Measurements from ENCODE around the gene MRPS26. TPM values are rescaled to one million over a fixed set of nuclear protein-coding genes. Genes with fewer than 3 reads are reported as not detected.
A peak's percentile ranks its signal among the peaks of the same experiment; 100 is the strongest.

MRPS26 gene
- total RNA-seq, 1 donor from 2014 or later: 37.0 TPM

DNA sequence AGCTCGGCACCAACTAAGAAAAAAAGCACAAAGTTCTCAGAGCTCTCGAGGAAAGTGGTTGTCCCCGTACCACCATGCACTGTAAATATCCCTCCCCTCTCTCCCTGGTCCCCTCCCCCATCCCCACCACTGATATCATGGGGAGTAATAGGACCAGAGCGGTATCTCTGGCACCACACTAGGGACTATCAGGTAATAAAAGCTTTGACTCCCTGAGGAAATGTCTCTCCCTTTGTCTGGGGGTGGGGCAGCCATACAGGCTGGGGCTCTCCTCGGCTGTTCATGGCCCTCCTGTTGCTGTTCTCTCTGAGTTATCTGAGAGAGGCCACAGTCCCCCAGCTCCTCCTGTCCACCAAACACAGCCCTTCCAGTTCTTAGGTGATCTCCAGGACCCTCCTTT, 7.4 kb upstream of the MRPS26 start:
- peaks cover 4% of the 10 kb centered on the region for H3F3A ChIP-seq (ENCODE audit: low read depth)
- no peak overlapping the region for H3K9ac ChIP-seq
- H3K36me3 ChIP-seq: no peaks in the 10 kb centered on the region
- H3K79me2 ChIP-seq (ENCODE audit: low read depth): no peaks in the 10 kb centered on the region
- no peak overlapping the region for H3K27ac ChIP-seq
- TF ChIP-seq EZH2phosphoT487 (IDR thresholded peaks at IDR 0.05): no peak
- no peak for TF ChIP-seq EZH2 (IDR thresholded peaks at IDR 0.05)
- TF ChIP-seq, protein P1, sequence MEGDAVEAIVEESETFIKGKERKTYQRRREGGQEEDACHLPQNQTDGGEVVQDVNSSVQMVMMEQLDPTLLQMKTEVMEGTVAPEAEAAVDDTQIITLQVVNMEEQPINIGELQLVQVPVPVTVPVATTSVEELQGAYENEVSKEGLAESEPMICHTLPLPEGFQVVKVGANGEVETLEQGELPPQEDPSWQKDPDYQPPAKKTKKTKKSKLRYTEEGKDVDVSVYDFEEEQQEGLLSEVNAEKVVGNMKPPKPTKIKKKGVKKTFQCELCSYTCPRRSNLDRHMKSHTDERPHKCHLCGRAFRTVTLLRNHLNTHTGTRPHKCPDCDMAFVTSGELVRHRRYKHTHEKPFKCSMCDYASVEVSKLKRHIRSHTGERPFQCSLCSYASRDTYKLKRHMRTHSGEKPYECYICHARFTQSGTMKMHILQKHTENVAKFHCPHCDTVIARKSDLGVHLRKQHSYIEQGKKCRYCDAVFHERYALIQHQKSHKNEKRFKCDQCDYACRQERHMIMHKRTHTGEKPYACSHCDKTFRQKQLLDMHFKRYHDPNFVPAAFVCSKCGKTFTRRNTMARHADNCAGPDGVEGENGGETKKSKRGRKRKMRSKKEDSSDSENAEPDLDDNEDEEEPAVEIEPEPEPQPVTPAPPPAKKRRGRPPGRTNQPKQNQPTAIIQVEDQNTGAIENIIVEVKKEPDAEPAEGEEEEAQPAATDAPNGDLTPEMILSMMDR (IDR thresholded peaks at IDR 0.05): no peak
- H3K36me3 Mint-ChIP-seq: peaks cover 27% of the 10 kb centered on the region
- H3K4me1 Mint-ChIP-seq: peaks cover 12% of the 10 kb centered on the region
- H4K20me1 ChIP-seq (ENCODE audit: low read depth): no peaks in the 10 kb centered on the region
- H3K4me1 ChIP-seq: no peaks in the 10 kb centered on the region
- no peaks in the 10 kb centered on the region for H3K9me3 ChIP-seq (ENCODE audit: low read depth)
- DNase-seq (ENCODE audit: low spot score): no peak
- no peak overlapping the region for H2AFZ ChIP-seq (replicated peaks)
- H3K27ac Mint-ChIP-seq: peak overlapping the region; percentile 37
- H3K27me3 ChIP-seq: no peaks in the 10 kb centered on the region
- H3K9me3 Mint-ChIP-seq: no peaks in the 10 kb centered on the region
- no peak overlapping the region for H3K4me3 Mint-ChIP-seq
- H3K4me3 ChIP-seq: no peak overlapping the region
- no peak overlapping the region for H3K4me2 ChIP-seq
- peaks cover 3% of the 10 kb centered on the region for H3K27me3 Mint-ChIP-seq (ENCODE audit: insufficient read depth, low read depth)

DNA sequence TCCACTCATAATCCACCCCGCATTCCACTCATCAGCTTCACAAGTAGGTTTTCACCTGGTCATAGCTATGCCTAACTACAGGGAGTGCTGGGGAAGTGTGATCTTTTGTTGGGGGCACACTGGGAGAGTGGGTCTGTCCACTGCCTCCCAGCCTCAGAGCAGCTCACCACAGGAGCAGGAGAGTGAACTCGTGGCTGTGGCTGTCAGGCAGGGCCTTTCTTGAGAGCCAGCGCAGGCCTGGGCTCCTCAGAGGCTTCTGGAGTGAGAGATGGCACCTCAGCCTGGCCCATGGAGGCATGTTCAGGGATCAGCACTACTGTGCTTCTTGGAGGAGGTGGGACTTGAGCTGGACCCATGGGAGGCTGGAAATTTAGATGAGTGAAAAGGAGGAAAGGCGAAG, 6.4 kb upstream of the MRPS26 start:
- Mint-ChIP-seq H3K4me1 (peaks cover 12% of the 10 kb centered on the region), H3K4me3 (no peak overlapping the region), H3K27me3 (ENCODE audit: insufficient read depth, low read depth) (peaks cover 6% of the 10 kb centered on the region), H3K36me3 (peaks cover 27% of the 10 kb centered on the region), H3K27ac (no peak overlapping the region), H3K9me3 (no peaks in the 10 kb centered on the region)
- TF ChIP-seq EZH2phosphoT487 (IDR thresholded peaks at IDR 0.05): no peak
- TF ChIP-seq, protein P1 (IDR thresholded peaks at IDR 0.05): no peak
- no peak for TF ChIP-seq EZH2 (IDR thresholded peaks at IDR 0.05)
- Histone ChIP-seq H2AFZ (replicated peaks) (no peak overlapping the region), H3K27ac (no peak overlapping the region), H3K79me2 (ENCODE audit: low read depth) (no peaks in the 10 kb centered on the region), H4K20me1 (ENCODE audit: low read depth) (no peaks in the 10 kb centered on the region), H3K9ac (no peak overlapping the region), H3K4me3 (no peak overlapping the region), H3K36me3 (no peaks in the 10 kb centered on the region), H3K27me3 (no peaks in the 10 kb centered on the region), H3F3A (ENCODE audit: low read depth) (peaks cover 4% of the 10 kb centered on the region), H3K9me3 (ENCODE audit: low read depth) (no peaks in the 10 kb centered on the region), H3K4me1 (no peaks in the 10 kb centered on the region), H3K4me2 (no peak overlapping the region)
- no peak for DNase-seq (ENCODE audit: low spot score)

DNA sequence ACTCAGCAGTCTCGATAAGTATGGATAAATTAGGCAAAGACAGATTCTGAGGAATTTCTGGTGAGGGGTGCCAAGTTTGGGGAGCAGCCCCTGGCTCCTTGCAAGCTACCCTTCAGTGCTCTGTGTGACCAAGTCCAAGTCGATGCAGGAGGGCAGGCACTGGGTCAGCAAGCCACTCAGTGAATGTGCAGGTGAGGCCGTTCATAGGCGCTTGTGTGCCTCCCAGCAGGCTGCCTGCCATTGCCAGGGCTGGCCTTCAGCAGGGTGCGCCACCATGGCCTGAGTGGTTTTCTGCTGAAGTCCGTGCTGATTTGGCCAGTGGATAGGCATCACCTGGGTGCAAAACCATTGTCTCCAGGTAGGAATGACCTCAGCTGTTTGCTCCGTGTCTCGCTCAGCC, 5.8 kb upstream of the MRPS26 start:
- no peak overlapping the region for H2AFZ ChIP-seq (replicated peaks)
- Mint-ChIP-seq H3K4me3 (no peak overlapping the region), H3K36me3 (peaks cover 21% of the 10 kb centered on the region), H3K9me3 (no peaks in the 10 kb centered on the region), H3K4me1 (peaks cover 14% of the 10 kb centered on the region), H3K27ac (peak overlapping the region; percentile 5), H3K27me3 (ENCODE audit: insufficient read depth, low read depth) (peaks cover 5% of the 10 kb centered on the region)
- H3K36me3 ChIP-seq: no peaks in the 10 kb centered on the region
- H3K4me2 ChIP-seq: no peak overlapping the region
- DNase-seq (ENCODE audit: low spot score): no peak
- no peaks in the 10 kb centered on the region for H3K9me3 ChIP-seq (ENCODE audit: low read depth)
- H3K4me3 ChIP-seq: no peak overlapping the region
- peaks cover 7% of the 10 kb centered on the region for H3F3A ChIP-seq (ENCODE audit: low read depth)
- no peak overlapping the region for H3K9ac ChIP-seq
- TF ChIP-seq, protein P1 (IDR thresholded peaks at IDR 0.05): no peak
- TF ChIP-seq EZH2phosphoT487 (IDR thresholded peaks at IDR 0.05) (no peak), EZH2 (IDR thresholded peaks at IDR 0.05) (no peak)
- peaks cover 2% of the 10 kb centered on the region for H3K4me1 ChIP-seq
- H3K27me3 ChIP-seq: no peaks in the 10 kb centered on the region
- H4K20me1 ChIP-seq (ENCODE audit: low read depth): no peaks in the 10 kb centered on the region
- no peak overlapping the region for H3K27ac ChIP-seq
- H3K79me2 ChIP-seq (ENCODE audit: low read depth): no peaks in the 10 kb centered on the region

Data from neural progenitor cell (in vitro differentiated cells).